Thyroid gland (tissue), 4 donors: ENCODE measurements around the gene MET. TPM values are rescaled to one million over a fixed set of nuclear protein-coding genes. Genes with fewer than 3 reads are reported as not detected.
"Not testable (repeated sequence)": the region's sequence is repeated elsewhere in the genome, so short reads cannot be mapped to it uniquely, and the experiment has no call there.

Experiments used
- DNase-seq, 2 donors: peaks; one replicate each; pipeline ENCODE4 v3.0.0-alpha.2; 2019
- H3K27ac ChIP-seq, 3 donors: fragments of 200-600 bp; sonication (generic); 1 replicate in 2 of 3; 2 replicates in 1 of 3; pipeline ENCODE4 v1.5.1; 2016 to 2019; ENCODE audit warnings: mild to moderate bottlenecking in 1 of 3, moderate library complexity in 1 of 3
- H3K27me3 ChIP-seq: fragments of 200-600 bp; sonication (generic); one replicate; pipeline ENCODE4 v1.5.1; 2019
- H3K36me3 ChIP-seq, 2 donors: fragments of 200-600 bp; sonication (generic); one replicate each; pipeline ENCODE4 v1.5.1; 2016 to 2019
- H3K4me1 ChIP-seq, 2 donors: fragments of 200-600 bp; sonication (generic); one replicate each; pipeline ENCODE4 v1.5.1; 2017 to 2019
- H3K4me3 ChIP-seq, 3 donors: fragments of 200-600 bp; sonication (generic); replicated peaks in 1 of 3; 1 replicate in 2 of 3; 2 replicates in 1 of 3; pipeline ENCODE4 v1.5.1; 2016; ENCODE audit warnings: mild to moderate bottlenecking in 1 of 3
- H3K9me3 ChIP-seq: fragments of 200-600 bp; sonication (generic); one replicate; pipeline ENCODE4 v1.5.1; 2017
- POLR2A ChIP-seq, 2 donors: fragments of 450-650 bp; IDR thresholded peaks; one replicate each; pipeline ENCODE4 v1.6.1; 2017; ENCODE audit warnings: antibody characterized with exemption in 2 of 2, mild to moderate bottlenecking in 2 of 2, moderate library complexity in 1 of 2
- WGBS, 2 donors: methylation state at CpG; one replicate each; pipeline ENCODE4 v1.1.5; 2017; 5-methylcytosine and 5-hydroxymethylcytosine counted together
- intact Hi-C: fragments of 100-400 bp; cut with DNase I; formaldehyde crosslinking; loops from one replicate; pipeline ENCODE4 v1.15.1; 2023
- total RNA-seq, 4 donors: library from RNA; depleted of rRNA; stranded (reverse); fragments of >200 nt; gene quantifications; one replicate each; pipeline ENCODE4 v1.2.3, GENCODE V29; 2016
- TF ChIP-seq, protein P1 (sequence below), 6 experiments: fragments of 200-600 bp in 3 of 6; fragments of 450-650 bp in 3 of 6; sonication (generic) in 3 of 6; IDR thresholded peaks; one replicate each; pipeline ENCODE4 v1.5.1; 2016 to 2019; ENCODE audit warnings: antibody characterized with exemption in 6 of 6, mild to moderate bottlenecking in 2 of 6, inconsistent platforms in 1 of 6, moderate library complexity in 1 of 6

MET gene
- total RNA-seq, 4 donors from 2014 or later, result 41.5 to 59.6 (median 52.7) TPM

DNA sequence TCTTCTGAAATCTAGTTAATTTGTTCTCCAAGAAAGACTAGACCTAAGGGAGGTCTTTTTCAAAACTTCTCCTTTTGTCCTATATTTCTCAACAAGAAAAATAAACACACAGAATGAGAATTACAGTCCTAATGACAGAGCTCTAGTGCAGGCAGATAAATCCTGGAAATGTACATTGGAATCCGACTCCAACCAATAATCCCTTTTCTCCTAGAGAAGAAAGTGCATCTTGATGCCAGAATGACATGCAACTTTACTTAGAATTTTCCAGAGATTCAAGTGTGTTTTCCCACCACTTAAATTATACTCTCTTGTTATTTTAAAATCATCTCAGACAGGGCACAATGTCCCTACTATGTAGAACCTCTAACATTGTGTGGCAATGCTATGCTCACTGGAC lies 68.2 kb downstream of the MET start:
- intact Hi-C loops, result no loop called here
- no peak for DNase-seq
- TF ChIP-seq, protein P1, sequence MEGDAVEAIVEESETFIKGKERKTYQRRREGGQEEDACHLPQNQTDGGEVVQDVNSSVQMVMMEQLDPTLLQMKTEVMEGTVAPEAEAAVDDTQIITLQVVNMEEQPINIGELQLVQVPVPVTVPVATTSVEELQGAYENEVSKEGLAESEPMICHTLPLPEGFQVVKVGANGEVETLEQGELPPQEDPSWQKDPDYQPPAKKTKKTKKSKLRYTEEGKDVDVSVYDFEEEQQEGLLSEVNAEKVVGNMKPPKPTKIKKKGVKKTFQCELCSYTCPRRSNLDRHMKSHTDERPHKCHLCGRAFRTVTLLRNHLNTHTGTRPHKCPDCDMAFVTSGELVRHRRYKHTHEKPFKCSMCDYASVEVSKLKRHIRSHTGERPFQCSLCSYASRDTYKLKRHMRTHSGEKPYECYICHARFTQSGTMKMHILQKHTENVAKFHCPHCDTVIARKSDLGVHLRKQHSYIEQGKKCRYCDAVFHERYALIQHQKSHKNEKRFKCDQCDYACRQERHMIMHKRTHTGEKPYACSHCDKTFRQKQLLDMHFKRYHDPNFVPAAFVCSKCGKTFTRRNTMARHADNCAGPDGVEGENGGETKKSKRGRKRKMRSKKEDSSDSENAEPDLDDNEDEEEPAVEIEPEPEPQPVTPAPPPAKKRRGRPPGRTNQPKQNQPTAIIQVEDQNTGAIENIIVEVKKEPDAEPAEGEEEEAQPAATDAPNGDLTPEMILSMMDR (IDR thresholded peaks at IDR 0.05), result no peak
- no peak for TF ChIP-seq POLR2A (IDR thresholded peaks at IDR 0.05)
- no peak overlapping the region for H3K27ac ChIP-seq
- no peaks in the 10 kb centered on the region for H3K9me3 ChIP-seq
- H3K4me1 ChIP-seq, result peaks cover 63 to 74% of the 10 kb centered on the region in 2 donors
- no peaks in the 10 kb centered on the region for H3K27me3 ChIP-seq
- 79 to 94% methylated on average over 1 of the region's 1 CpG for WGBS, 2 donors
- H3K4me3 ChIP-seq, result no peak overlapping the region
- H3K36me3 ChIP-seq, result no peaks in the 10 kb centered on the region

DNA sequence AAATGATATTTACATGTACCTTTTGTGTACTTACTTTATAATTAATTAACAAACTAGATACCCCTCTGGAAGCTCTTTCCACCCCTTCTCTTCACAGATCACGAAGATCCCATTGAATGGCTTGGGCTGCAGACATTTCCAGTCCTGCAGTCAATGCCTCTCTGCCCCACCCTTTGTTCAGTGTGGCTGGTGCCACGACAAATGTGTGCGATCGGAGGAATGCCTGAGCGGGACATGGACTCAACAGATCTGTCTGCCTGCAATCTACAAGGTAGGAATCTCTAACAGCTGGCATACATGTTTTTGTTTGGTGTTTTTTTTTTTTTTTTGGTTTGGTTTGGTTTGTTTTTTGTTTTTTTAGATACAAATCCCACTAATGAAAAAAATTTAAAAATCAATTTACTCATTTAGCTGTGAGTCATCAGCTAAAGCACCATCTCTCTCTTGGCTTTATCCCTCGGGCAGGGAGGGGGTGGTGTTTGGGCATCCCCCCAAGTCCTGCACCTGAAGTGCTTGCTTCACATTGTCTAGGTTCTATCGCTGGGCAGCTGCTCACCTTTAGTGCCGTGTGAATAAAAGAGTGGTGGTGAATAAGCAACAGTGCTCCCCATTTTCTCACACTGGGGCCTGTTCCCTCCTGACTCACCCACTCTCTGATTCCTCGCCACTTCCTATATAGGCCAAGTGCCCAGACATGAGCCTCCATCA lies 68.9 kb downstream of the MET start:
- H3K27ac ChIP-seq, result peak overlapping the region; percentile 38 to 56 (median 52)
- no peaks in the 10 kb centered on the region for H3K9me3 ChIP-seq
- H3K27me3 ChIP-seq, result no peaks in the 10 kb centered on the region
- peaks cover 63 to 70% of the 10 kb centered on the region in 2 donors for H3K4me1 ChIP-seq
- H3K36me3 ChIP-seq, result no peaks in the 10 kb centered on the region
- TF ChIP-seq POLR2A (IDR thresholded peaks at IDR 0.05), result no peak
- TF ChIP-seq, protein P1 (IDR thresholded peaks at IDR 0.05), result no peak
- DNase-seq, result peak; percentile 29 to 48
- WGBS, 2 donors, result 79 to 83% methylated on average over 9 of the region's 9 CpGs
- intact Hi-C loops, result no loop called here
- H3K4me3 ChIP-seq, result no peak overlapping the region

DNA sequence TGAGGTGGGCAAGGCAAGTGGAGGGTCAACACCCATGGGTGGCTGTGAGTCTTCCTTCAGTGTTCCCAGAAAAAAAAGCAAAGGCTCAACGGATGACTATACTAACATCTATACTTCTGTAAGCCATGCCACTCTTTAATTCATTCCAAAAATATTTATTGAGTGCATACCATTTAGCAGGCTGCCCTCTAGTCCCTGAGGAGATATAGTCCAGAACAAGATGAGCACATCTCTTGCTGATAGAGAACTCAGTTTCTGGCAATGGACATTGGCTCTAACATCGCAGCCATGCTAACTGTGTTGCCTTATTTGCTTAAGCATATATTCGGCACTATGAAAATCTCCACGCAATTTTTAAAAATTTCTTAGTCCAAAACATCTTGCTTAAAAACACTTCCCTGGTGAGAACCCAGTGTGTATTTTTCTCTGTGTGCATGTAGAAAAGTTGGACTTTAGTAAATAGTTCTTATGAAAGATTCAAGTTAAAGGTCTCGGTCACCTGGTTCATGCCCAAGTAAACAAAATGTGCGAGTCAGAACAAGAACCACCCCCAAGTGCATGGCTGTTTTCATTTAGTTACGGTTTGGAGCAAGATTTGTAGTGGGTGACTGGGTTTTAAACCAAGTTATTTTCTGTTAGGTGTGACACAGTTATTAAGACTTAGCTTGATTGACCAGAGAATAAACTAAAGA lies 69.8 kb downstream of the MET start:
- intact Hi-C loops, result no loop called here
- 48 to 54% methylated on average over 7 of the region's 7 CpGs for WGBS, 2 donors

DNA sequence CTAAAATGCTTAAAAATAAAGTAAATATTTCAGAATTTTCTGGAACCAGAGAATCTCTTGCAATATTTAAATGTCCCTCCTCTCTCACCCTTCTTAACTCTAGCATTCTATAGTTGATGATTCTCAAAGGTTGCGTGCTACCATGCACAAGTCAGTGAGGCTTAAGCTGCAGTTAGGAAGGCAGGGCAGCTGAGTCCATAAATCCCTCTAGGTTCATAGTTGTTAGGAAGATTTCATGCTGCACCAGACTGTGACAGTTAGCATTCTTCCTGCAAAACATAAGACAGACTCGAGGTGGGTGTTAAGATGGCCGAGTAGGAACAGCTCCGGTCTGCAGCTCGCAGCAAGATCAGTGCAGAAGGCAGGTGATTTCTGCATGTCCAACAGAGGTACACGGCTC lies 70.6 kb downstream of the MET start:
- DNase-seq, result no peak
- intact Hi-C loops, result no loop called here
- 77 to 86% methylated on average over 6 of the region's 6 CpGs for WGBS, 2 donors
- no peak for TF ChIP-seq POLR2A (IDR thresholded peaks at IDR 0.05)
- TF ChIP-seq, protein P1 (IDR thresholded peaks at IDR 0.05), result no peak
- H3K4me1 ChIP-seq, result peaks cover 48 to 55% of the 10 kb centered on the region in 2 donors
- no peak overlapping the region for H3K4me3 ChIP-seq
- no peaks in the 10 kb centered on the region for H3K27me3 ChIP-seq
- no peaks in the 10 kb centered on the region for H3K9me3 ChIP-seq
- no peak overlapping the region for H3K27ac ChIP-seq
- H3K36me3 ChIP-seq, result no peaks in the 10 kb centered on the region

More for the DNA sequence above, 69.8 kb downstream of the MET start:
- Histone ChIP-seq H3K36me3 (no peaks in the 10 kb centered on the region), H3K4me3 (no peak overlapping the region), H3K27ac (peak overlapping the region; percentile 38 to 56 (median 52)), H3K27me3 (no peaks in the 10 kb centered on the region), H3K9me3 (no peaks in the 10 kb centered on the region), H3K4me1 (peaks cover 54 to 61% of the 10 kb centered on the region in 2 donors)
- no peak for TF ChIP-seq POLR2A (IDR thresholded peaks at IDR 0.05)
- DNase-seq, result peak; percentile 44 to 49

DNA sequence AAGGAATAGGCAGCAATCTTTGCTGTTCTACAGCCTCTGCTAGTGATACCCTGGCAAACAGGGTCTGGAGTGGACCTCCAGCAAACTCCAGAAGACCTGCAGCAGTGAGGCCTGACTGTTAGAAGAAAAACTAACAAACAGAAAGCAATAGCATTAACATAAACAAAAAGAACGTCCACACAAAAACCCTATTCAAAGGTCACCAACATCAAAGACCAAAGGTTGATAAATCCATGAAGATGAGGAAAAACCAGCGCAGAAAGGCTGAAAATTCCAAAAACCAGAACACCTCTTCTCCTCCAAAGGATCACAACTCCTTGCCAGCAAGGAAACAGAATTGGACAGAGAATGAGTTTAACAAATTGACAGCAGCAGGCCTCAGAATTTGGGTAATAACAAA lies 71.8 kb downstream of the MET start:
- H3K36me3 ChIP-seq, H3K27me3 ChIP-seq, H3K4me3 ChIP-seq, intact Hi-C loops, H3K9me3 ChIP-seq, DNase-seq, H3K27ac ChIP-seq: not testable (repeated sequence)
- 72 to 75% methylated on average over 2 of the region's 2 CpGs for WGBS, 2 donors
- H3K4me1 ChIP-seq, result peaks cover 37 to 43% of the 10 kb centered on the region in 2 donors

DNA sequence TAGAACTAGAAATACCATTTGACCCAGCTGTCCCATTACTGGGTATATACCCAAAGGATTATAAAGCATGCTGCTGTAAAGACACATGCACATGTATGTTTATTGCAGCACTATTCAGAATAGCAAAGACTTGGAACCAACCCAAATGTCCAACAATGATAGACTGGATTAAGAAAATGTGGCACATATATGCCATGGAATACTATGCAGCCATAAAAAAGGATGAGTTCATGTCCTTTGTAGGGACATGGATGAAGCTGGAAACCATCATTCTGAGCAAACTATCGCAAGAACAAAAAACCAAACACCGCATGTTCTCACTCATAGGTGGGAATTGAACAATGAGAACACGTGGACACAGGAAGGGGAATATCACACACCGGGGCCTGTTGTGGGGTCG lies 74.4 kb downstream of the MET start:
- intact Hi-C loops, H3K4me3 ChIP-seq, H3K27me3 ChIP-seq, H3K36me3 ChIP-seq, H3K27ac ChIP-seq, DNase-seq, H3K9me3 ChIP-seq: not testable (repeated sequence)
- 94% methylated on average over 5 of the region's 5 CpGs for WGBS, 2 donors
- H3K4me1 ChIP-seq, result peaks cover 26 to 30% of the 10 kb centered on the region in 2 donors

DNA sequence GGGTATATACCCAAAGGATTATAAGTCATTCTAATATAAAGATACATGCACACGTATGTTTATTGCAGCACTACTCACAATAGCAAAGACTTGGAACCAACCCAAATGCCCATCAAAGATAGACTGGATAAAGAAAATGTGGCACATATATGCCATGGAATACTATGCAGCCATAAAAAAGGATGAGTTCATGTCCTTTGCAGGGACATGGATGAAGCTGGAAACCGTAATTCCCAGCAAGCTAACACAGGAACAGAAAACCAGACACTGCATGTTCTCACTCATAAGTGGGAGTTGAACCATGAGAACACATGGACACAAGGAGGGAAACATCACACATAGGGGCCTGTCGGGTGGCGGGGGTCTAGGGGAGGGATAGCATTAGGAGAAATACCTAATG lies 79.1 kb downstream of the MET start:
- H3K9me3 ChIP-seq, DNase-seq, H3K27ac ChIP-seq, intact Hi-C loops, H3K4me3 ChIP-seq, H3K27me3 ChIP-seq, H3K4me1 ChIP-seq, H3K36me3 ChIP-seq: not testable (repeated sequence)
- WGBS, 2 donors, result 95 to 97% methylated on average over 4 of the region's 4 CpGs
